CD4-positive, alpha-beta memory T cell (primary cell): ENCODE results near the gene WDR54. TPM values are rescaled to one million over a fixed set of nuclear protein-coding genes. Genes with fewer than 3 reads are reported as not detected.

Source experiments
- CTCF ChIA-PET: fragments of 350-600 bp; sonication (Branson Sonifier 250); formaldehyde crosslinking; loops from one replicate; lab custom pipeline; 2021; ENCODE audit warnings: inconsistent platforms; ENCODE audit not compliant: partially characterized antibody; lab: Charles Lee
- POLR2A ChIA-PET: fragments of 350-600 bp; sonication (Branson Sonifier 250); formaldehyde crosslinking; loops from one replicate; lab custom pipeline; 2021; ENCODE audit not compliant: partially characterized antibody; lab: Charles Lee
- DNase-seq, 5 donors: peaks; one replicate each; pipeline versions ENCODE4 v3.0.0 to v3.0.0-alpha.2; 2020 to 2022; ENCODE audit warnings: mixed read lengths in 1 of 5
- H3K27ac ChIP-seq: one replicate; pipeline ENCODE4 v1.7.0; 2013; ENCODE audit warnings: low read depth, low read length
- H3K27me3 ChIP-seq: 2 replicates; pipeline ENCODE4 v1.7.0; 2013; ENCODE audit warnings: mild to moderate bottlenecking, low read length, moderate library complexity; ENCODE audit not compliant: insufficient read depth
- H3K36me3 ChIP-seq: 2 replicates; pipeline ENCODE4 v1.7.0; 2013; ENCODE audit warnings: mild to moderate bottlenecking, low read length, moderate library complexity; ENCODE audit not compliant: insufficient read depth
- H3K4me1 ChIP-seq: 2 replicates; pipeline ENCODE4 v1.7.0; 2013; ENCODE audit warnings: mild to moderate bottlenecking, low read length, moderate library complexity; ENCODE audit not compliant: insufficient read depth
- H3K4me3 ChIP-seq, 2 donors: one replicate each; pipeline ENCODE4 v1.7.0; 2013; ENCODE audit warnings: low read length in 2 of 2, mild to moderate bottlenecking in 1 of 2
- H3K9me3 ChIP-seq, 2 donors: one replicate each; pipeline ENCODE4 v1.7.0; 2013; ENCODE audit warnings: low read length in 2 of 2, control low read depth in 1 of 2; ENCODE audit not compliant: control insufficient read depth in 1 of 2
- H3K27ac Mint-ChIP-seq, 7 donors: one replicate each; pipeline ENCODE4 v1.8.0; 2020 to 2021; ENCODE audit warnings: mixed read lengths in 7 of 7, mild to moderate bottlenecking in 6 of 7, inconsistent platforms in 3 of 7, moderate library complexity in 3 of 7
- H3K27me3 Mint-ChIP-seq, 2 donors: one replicate each; pipeline ENCODE4 v1.8.0; 2020 to 2021; ENCODE audit warnings: mixed read lengths in 2 of 2
- H3K36me3 Mint-ChIP-seq, 2 donors: one replicate each; pipeline ENCODE4 v1.8.0; 2020 to 2021; ENCODE audit warnings: mixed read lengths in 2 of 2, inconsistent platforms in 1 of 2, mild to moderate bottlenecking in 1 of 2
- H3K4me1 Mint-ChIP-seq, 4 donors: one replicate each; pipeline ENCODE4 v1.8.0; 2020 to 2021; ENCODE audit warnings: mixed read lengths in 4 of 4, mild to moderate bottlenecking in 1 of 4
- H3K4me3 Mint-ChIP-seq, 8 donors: one replicate each; pipeline ENCODE4 v1.8.0; 2020 to 2021; ENCODE audit warnings: mixed read lengths in 8 of 8, mild to moderate bottlenecking in 7 of 8, moderate library complexity in 6 of 8, inconsistent platforms in 3 of 8
- H3K9me3 Mint-ChIP-seq, 8 donors: one replicate each; pipeline ENCODE4 v1.8.0; 2020 to 2021; ENCODE audit warnings: mixed read lengths in 8 of 8, mild to moderate bottlenecking in 5 of 8, inconsistent platforms in 3 of 8, moderate library complexity in 1 of 8
- intact Hi-C: fragments of 100-400 bp; cut with micrococcal nuclease; formaldehyde crosslinking; loops from one replicate; pipeline ENCODE4 v1.15.1; 2023
- polyA plus RNA-seq, 2 donors: library from polyadenylated mRNA; unstranded; fragments of 300-500 nt; fragmentation: Illumina TruSeq; gene quantifications; one replicate each; pipeline ENCODE4 v1.2.3, GENCODE V29; 2021
- total RNA-seq, 2 experiments: library from RNA; stranded (reverse); gene quantifications; one replicate each; pipeline ENCODE4 v1.2.3, GENCODE V29; 2021

WDR54 gene
- total and polyA plus RNA-seq, 4 experiments from 2014 or later: 36.3 to 107 (median 48.6) TPM

DNA sequence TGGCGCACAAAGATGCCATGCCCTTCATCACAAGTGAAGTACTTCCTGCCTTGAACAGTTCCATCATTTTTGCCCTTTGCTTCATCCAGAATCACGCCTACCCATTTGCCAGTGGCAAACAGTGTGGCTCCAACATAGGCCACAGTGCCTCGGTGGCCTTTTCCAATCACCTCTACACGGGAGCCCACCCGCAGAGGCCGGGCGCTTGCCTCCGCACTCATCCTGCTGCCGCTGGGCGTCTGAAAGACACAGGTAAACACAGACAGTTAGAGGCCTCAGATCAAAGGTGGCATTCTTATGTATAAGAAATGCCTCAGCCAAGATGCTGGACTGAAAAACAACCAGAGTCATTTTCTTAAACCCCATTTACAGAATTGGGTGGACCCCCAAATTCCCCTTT is 43.5 kb upstream of the WDR54 start:
- Mint-ChIP-seq H3K4me1 (peaks cover 22 to 38% (median 32%) of the 10 kb centered on the region in 4 donors), H3K9me3 (no peaks in the 10 kb centered on the region), H3K4me3 (no peak overlapping the region), H3K27ac (no peak overlapping the region), H3K36me3 (peaks cover 26 to 49% of the 10 kb centered on the region in 2 donors), H3K27me3 (no peaks in the 10 kb centered on the region)
- peaks cover 21% of the 10 kb centered on the region for H3K36me3 ChIP-seq
- ChIA-PET POLR2A (no interaction called here), CTCF (no interaction called here)
- H3K9me3 ChIP-seq: no peaks in the 10 kb centered on the region
- no peak overlapping the region for H3K4me3 ChIP-seq
- intact Hi-C loops: no loop called here
- peaks cover 28% of the 10 kb centered on the region for H3K4me1 ChIP-seq
- no peak overlapping the region for H3K27ac ChIP-seq
- no peaks in the 10 kb centered on the region for H3K27me3 ChIP-seq
- DNase-seq: no peak

DNA sequence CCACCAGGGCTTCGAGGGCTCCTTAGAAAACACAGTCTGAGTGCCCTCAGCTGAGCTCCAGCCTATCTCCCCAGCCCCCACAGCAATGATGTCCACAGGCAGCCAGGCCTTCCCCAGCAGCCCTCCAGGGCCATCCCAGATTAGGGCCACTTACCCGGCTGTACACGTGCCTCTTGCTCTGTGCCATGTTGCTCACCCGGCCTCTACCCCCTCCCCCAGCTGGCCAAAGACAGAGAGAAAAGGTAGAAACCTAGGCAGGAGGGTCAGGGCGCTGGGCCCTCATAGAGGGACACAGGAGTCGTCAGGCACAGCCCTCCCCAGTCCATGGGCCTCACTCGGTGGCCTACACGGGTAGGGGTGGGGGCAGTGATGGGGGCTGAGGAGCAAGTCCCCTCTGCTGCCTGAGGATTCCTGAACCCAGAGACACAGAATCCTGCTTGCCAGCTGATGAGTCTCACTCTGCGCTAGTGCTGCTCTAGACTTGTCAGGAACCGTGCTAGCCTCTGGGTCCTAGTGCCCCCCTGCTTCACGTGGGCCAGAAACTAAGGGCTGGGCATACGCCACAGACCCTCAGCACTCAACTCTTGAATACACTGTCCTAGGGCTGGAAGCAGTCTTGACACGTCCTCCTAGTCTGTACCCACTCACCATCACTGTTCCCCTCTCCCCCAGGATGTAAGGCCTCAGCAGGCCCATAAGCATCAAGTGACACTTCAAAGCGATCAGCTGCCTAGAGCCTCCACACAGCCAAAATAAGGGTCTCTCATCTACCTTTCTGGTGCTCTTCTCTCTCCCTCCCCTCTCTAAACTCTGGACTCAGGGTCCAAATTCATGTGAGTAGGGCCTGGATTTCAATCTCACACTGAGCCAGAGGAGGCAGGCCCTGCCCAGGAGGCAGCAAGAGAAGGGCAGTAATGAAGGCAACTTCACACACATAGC is 41.4 kb upstream of the WDR54 start, which contains the start of gene DCTN1:
Gene DCTN1, minus strand, starts transcription at position 461 of the 939 bp plus-strand sequence. Its CDS starts 274 bp downstream, at position 187.
- Mint-ChIP-seq H3K36me3 (peaks cover 26 to 47% of the 10 kb centered on the region in 2 donors), H3K4me3 (peak within 1 kb of the TSS; percentile 13 to 83 (median 62)), H3K4me1 (peaks cover 21 to 41% (median 33%) of the 10 kb centered on the region in 4 donors), H3K27ac (peak within 1 kb of the TSS in 6 of 7 donors; percentile 20 to 81 (median 75)), H3K27me3 (no peaks in the 10 kb centered on the region), H3K9me3 (no peaks in the 10 kb centered on the region)
- peaks cover 28% of the 10 kb centered on the region for H3K4me1 ChIP-seq
- POLR2A ChIA-PET: no interaction called here
- intact Hi-C loops: no loop called here
- H3K4me3 ChIP-seq: peak within 1 kb of the TSS in 1 of 2 donors; percentile 16
- peak in 2 of 5 donors; percentile 5 to 9 for DNase-seq
- no peaks in the 10 kb centered on the region for H3K9me3 ChIP-seq
- CTCF ChIA-PET: interaction anchor here (1.2 kb wide), 1 partner anchor 11 kb away, joined by 4 read pairs; no protein-coding TSS in a partner anchor
- H3K36me3 ChIP-seq: peaks cover 21% of the 10 kb centered on the region
- H3K27ac ChIP-seq: no peak within 1 kb of the TSS
- no peaks in the 10 kb centered on the region for H3K27me3 ChIP-seq

DNA sequence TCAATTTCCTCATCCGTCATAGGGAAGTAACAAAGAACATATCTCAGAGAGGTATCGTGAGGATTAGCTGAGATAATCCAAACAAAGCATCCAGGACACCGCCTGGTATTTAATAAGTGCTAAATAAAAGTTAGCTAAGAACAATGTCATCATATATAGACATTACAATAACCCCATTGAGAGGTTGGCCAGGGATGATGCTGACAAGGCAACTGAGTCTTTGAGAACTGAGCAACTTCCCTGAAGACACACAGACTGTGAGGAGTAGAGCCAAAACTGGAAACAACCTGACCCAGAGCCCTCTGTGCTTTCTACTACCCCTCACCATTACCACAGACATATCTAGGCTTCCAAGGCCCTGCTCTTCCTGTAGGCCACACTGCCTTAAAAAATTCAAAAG is 39.8 kb upstream of the WDR54 start:
- no peak overlapping the region for H3K27ac ChIP-seq
- no peaks in the 10 kb centered on the region for H3K9me3 ChIP-seq
- H3K36me3 ChIP-seq: peaks cover 15% of the 10 kb centered on the region
- Mint-ChIP-seq H3K36me3 (peaks cover 18 to 35% of the 10 kb centered on the region in 2 donors), H3K9me3 (no peaks in the 10 kb centered on the region), H3K27ac (peak overlapping the region in 4 of 7 donors; percentile 18 to 90 (median 60)), H3K27me3 (no peaks in the 10 kb centered on the region), H3K4me3 (peak overlapping the region in 1 of 8 donors; percentile 37), H3K4me1 (peaks cover 21 to 41% (median 31%) of the 10 kb centered on the region in 4 donors)
- no peak overlapping the region for H3K4me3 ChIP-seq
- no peaks in the 10 kb centered on the region for H3K27me3 ChIP-seq
- intact Hi-C loops: no loop called here
- no peak for DNase-seq
- POLR2A ChIA-PET: no interaction called here
- peaks cover 28% of the 10 kb centered on the region for H3K4me1 ChIP-seq
- CTCF ChIA-PET: interaction anchor here (1.2 to 2.3 kb wide), 2 partner anchors 9 to 208 kb away, joined by 3 to 9 read pairs; no protein-coding TSS in a partner anchor

DNA sequence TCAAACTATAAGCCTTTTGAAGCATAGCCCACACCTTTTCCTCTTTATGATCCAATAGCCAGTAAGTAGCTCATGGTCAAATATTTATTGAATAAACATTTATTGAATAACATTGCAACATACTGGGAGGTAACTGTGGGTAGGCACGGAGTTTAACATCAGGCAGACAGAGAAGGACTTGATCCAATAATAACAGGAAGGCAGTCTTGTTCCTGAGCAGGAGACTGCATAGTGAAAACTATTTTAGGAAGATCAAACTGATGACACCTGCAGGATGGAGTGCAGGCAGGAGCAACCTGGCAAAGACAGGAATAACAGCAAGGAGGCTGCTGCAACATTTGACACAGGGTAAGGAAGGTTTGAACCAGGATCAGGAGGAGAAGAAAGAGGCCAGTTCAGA is 38.3 kb upstream of the WDR54 start:
- intact Hi-C loops: no loop called here
- H3K36me3 Mint-ChIP-seq: peaks cover 7 to 23% of the 10 kb centered on the region in 2 donors
- H3K36me3 ChIP-seq: peaks cover 3% of the 10 kb centered on the region
- peaks cover 28% of the 10 kb centered on the region for H3K4me1 ChIP-seq
- H3K27ac ChIP-seq: no peak overlapping the region
- peaks cover 21 to 41% (median 30%) of the 10 kb centered on the region in 4 donors for H3K4me1 Mint-ChIP-seq
- ChIA-PET CTCF (interaction anchor here (2.3 kb wide), 1 partner anchor 8 kb away, joined by 9 read pairs; no protein-coding TSS in a partner anchor), POLR2A (interaction anchor here (1.0 kb wide), 1 partner anchor 9 kb away, joined by 6 read pairs; no protein-coding TSS in a partner anchor)
- DNase-seq: no peak
- no peak overlapping the region for H3K4me3 ChIP-seq
- H3K9me3 Mint-ChIP-seq: no peaks in the 10 kb centered on the region
- no peaks in the 10 kb centered on the region for H3K9me3 ChIP-seq
- H3K27ac Mint-ChIP-seq: peak overlapping the region in 2 of 7 donors; percentile 1 to 44
- no peaks in the 10 kb centered on the region for H3K27me3 Mint-ChIP-seq
- no peak overlapping the region for H3K4me3 Mint-ChIP-seq
- H3K27me3 ChIP-seq: no peaks in the 10 kb centered on the region

GRCh38 chr2:74384051-74384450 is 37.5 kb upstream of the WDR54 start:
- no peak for DNase-seq
- Histone ChIP-seq H3K27me3 (no peaks in the 10 kb centered on the region), H3K36me3 (peaks cover 3% of the 10 kb centered on the region), H3K9me3 (no peaks in the 10 kb centered on the region), H3K27ac (no peak overlapping the region), H3K4me3 (no peak overlapping the region), H3K4me1 (peaks cover 33% of the 10 kb centered on the region)
- Mint-ChIP-seq H3K27me3 (no peaks in the 10 kb centered on the region), H3K36me3 (peaks cover 3 to 17% of the 10 kb centered on the region in 2 donors), H3K4me1 (peaks cover 18 to 37% (median 25%) of the 10 kb centered on the region in 4 donors), H3K27ac (peak overlapping the region in 1 of 7 donors; percentile 8), H3K4me3 (no peak overlapping the region), H3K9me3 (no peaks in the 10 kb centered on the region)
- ChIA-PET CTCF (no interaction called here), POLR2A (no interaction called here)
- intact Hi-C loops: no loop called here

GRCh38 chr2:74385396-74385795 is 36.1 kb upstream of the WDR54 start:
- H3K9me3 ChIP-seq: no peaks in the 10 kb centered on the region
- H3K36me3 ChIP-seq: peaks cover 3% of the 10 kb centered on the region
- intact Hi-C loops: no loop called here
- Mint-ChIP-seq H3K9me3 (no peaks in the 10 kb centered on the region), H3K36me3 (peaks cover 3 to 15% of the 10 kb centered on the region in 2 donors), H3K27me3 (no peaks in the 10 kb centered on the region), H3K4me1 (peaks cover 10 to 25% (median 16%) of the 10 kb centered on the region in 4 donors), H3K27ac (no peak overlapping the region), H3K4me3 (no peak overlapping the region)
- H3K27ac ChIP-seq: no peak overlapping the region
- ChIA-PET CTCF (interaction anchor here (1.2 kb wide), 1 partner anchor 50 kb away, joined by 4 read pairs; no protein-coding TSS in a partner anchor), POLR2A (no interaction called here)
- no peak overlapping the region for H3K4me3 ChIP-seq
- no peaks in the 10 kb centered on the region for H3K27me3 ChIP-seq
- no peak for DNase-seq
- peaks cover 35% of the 10 kb centered on the region for H3K4me1 ChIP-seq

- no peak overlapping the region for H3K27ac ChIP-seq
- no peak for DNase-seq
- no peak overlapping the region for H3K4me3 Mint-ChIP-seq
- H3K9me3 Mint-ChIP-seq: no peaks in the 10 kb centered on the region
- CTCF ChIA-PET: interaction anchor here (1.2 kb wide), 1 partner anchor 52 kb away, joined by 3 read pairs; no protein-coding TSS in a partner anchor
- peaks cover 3 to 13% of the 10 kb centered on the region in 2 donors for H3K36me3 Mint-ChIP-seq
- H3K27me3 Mint-ChIP-seq: no peaks in the 10 kb centered on the region
- no peak overlapping the region for H3K4me3 ChIP-seq
- POLR2A ChIA-PET: no interaction called here
- no peaks in the 10 kb centered on the region for H3K9me3 ChIP-seq
- no peaks in the 10 kb centered on the region for H3K27me3 ChIP-seq
- intact Hi-C loops: no loop called here
- H3K36me3 ChIP-seq: no peaks in the 10 kb centered on the region
- H3K4me1 Mint-ChIP-seq: peaks cover 6 to 15% (median 9%) of the 10 kb centered on the region in 4 donors
- H3K4me1 ChIP-seq: peaks cover 27% of the 10 kb centered on the region
- H3K27ac Mint-ChIP-seq: no peak overlapping the region
Observed at GRCh38 chr2:74387346-74387745, 34.2 kb upstream of the WDR54 start.
